K562 (cell line): ENCODE results near the gene TICRR. TPM values are rescaled to one million over a fixed set of nuclear protein-coding genes. Genes with fewer than 3 reads are reported as not detected.

Source experiments
- ATAC-seq: fragments of 200-7000 bp; cut with Tn5 transposase; 3 replicates; pipeline ENCODE4 v1.9.1; 2020; ENCODE audit warnings: moderate library complexity
- BruUV-seq: library from RNA; stranded (reverse); fragments of 400-500 nt; replicated peaks from 2 replicates; lab custom pipeline; 2021; lab: Mats Ljungman, UMichigan
- CTCF ChIA-PET: fragments of 300-600 bp; formaldehyde crosslinking; extraction: SDS; loops from one replicate; lab custom pipeline; 2021; ENCODE audit warnings: low intra/inter-chr PET ratio; lab: Yijun Ruan, JAX
- POLR2A ChIA-PET: fragments of 300-600, 350-650 bp; sonication (Branson Sonifier 250); formaldehyde crosslinking; extraction: SDS; loops from one replicate; lab custom pipeline; 2021; ENCODE audit warnings: antibody characterized with exemption, inconsistent platforms; lab: Yijun Ruan, JAX
- DNase-seq, 4 experiments: peaks; one replicate each; pipeline versions ENCODE4 v3.0.0 to v3.0.0-alpha.2; 2011 to 2018; ENCODE audit warnings: low spot score in 3 of 4, mixed read lengths in 3 of 4; ENCODE audit errors: extremely low read depth in 1 of 4
- FAIRE-seq: peaks from 2 replicates; lab custom pipeline; 2011; peaks lifted over from hg19 to GRCh38; lab: Jason Lieb, UNC
- H2AFZ ChIP-seq: 2 replicates; pipeline ENCODE4 v1.6.0; 2011; ENCODE audit warnings: low read depth, low read length, control low read depth, inconsistent platforms
- H3K27ac ChIP-seq: fragments of 200-600 bp; 3 replicates; pipeline ENCODE4 v1.8.0; 2011; ENCODE audit warnings: low read depth, mild to moderate bottlenecking, control low read depth, inconsistent platforms, low read length, moderate library complexity, mixed read lengths; ENCODE audit errors: extremely low read depth
- H3K27me3 ChIP-seq, 2 experiments: fragments of 300-600 bp in 1 of 2; 2 replicates in 1 of 2; 3 replicates in 1 of 2; pipeline versions ENCODE4 v1.6.0 to v1.8.0; 2011; ENCODE audit warnings: inconsistent platforms in 2 of 2, low read length in 2 of 2, mild to moderate bottlenecking in 1 of 2, mixed read lengths in 1 of 2, moderate library complexity in 1 of 2; ENCODE audit not compliant: control insufficient read depth in 2 of 2, insufficient read depth in 2 of 2
- H3K36me3 ChIP-seq: fragments of 300-600 bp; 3 replicates; pipeline ENCODE4 v1.8.0; 2011; ENCODE audit warnings: mild to moderate bottlenecking, low read length, inconsistent platforms; ENCODE audit not compliant: control insufficient read depth, insufficient read depth
- H3K4me1 ChIP-seq, 2 experiments: fragments of 200-600 bp in 1 of 2; replicated peaks in 1 of 2; 2 replicates in 1 of 2; 3 replicates in 1 of 2; pipeline versions ENCODE4 v1.5.1 to v1.8.0; 2011; ENCODE audit warnings: inconsistent platforms in 2 of 2, low read length in 2 of 2, mild to moderate bottlenecking in 1 of 2, mixed read lengths in 1 of 2, moderate library complexity in 1 of 2; ENCODE audit not compliant: control insufficient read depth in 2 of 2, insufficient read depth in 2 of 2
- H3K4me2 ChIP-seq: 2 replicates; pipeline ENCODE4 v1.6.1; 2011; ENCODE audit warnings: low read length, control low read depth, inconsistent platforms, mixed read lengths; ENCODE audit not compliant: insufficient read depth
- H3K4me3 ChIP-seq: fragments of 200-600 bp; sonication (generic), shearing (Covaris generic); 2 replicates; pipeline ENCODE4 v1.5.1; 2016; ENCODE audit warnings: control low read depth, inconsistent platforms
- H3K79me2 ChIP-seq: fragments of 200-600 bp; 3 replicates; pipeline ENCODE4 v1.8.0; 2011; ENCODE audit warnings: low read length, inconsistent platforms; ENCODE audit not compliant: control insufficient read depth, insufficient read depth
- H3K9ac ChIP-seq, 2 experiments: 2 replicates each; pipeline versions ENCODE4 v1.6.0 to v1.6.1; 2011; ENCODE audit warnings: low read depth in 2 of 2, low read length in 2 of 2, control low read depth in 1 of 2, inconsistent platforms in 1 of 2, mild to moderate bottlenecking in 1 of 2, mixed read lengths in 1 of 2; ENCODE audit not compliant: insufficient read depth in 1 of 2
- H3K9me1 ChIP-seq: one replicate; pipeline ENCODE4 v1.6.0; 2011; ENCODE audit warnings: inconsistent platforms, mild to moderate bottlenecking, low read length, moderate library complexity; ENCODE audit not compliant: control insufficient read depth, insufficient read depth
- H3K9me3 ChIP-seq: replicated peaks from 2 replicates; pipeline ENCODE4 v1.5.1; 2011; ENCODE audit warnings: low read depth, low read length, inconsistent platforms; ENCODE audit not compliant: control insufficient read depth, insufficient read depth
- H4K20me1 ChIP-seq: replicated peaks from 2 replicates; pipeline ENCODE4 v1.6.1; 2011; ENCODE audit warnings: low read length, inconsistent platforms, mixed read lengths; ENCODE audit not compliant: control insufficient read depth, insufficient read depth
- ARID1B ChIP-seq: fragments of 450-650 bp; IDR thresholded peaks from 2 replicates; pipeline ENCODE4 v1.6.1; 2016; ENCODE audit warnings: antibody characterized with exemption, mild to moderate bottlenecking, inconsistent platforms
- CBFA2T3 ChIP-seq: fragments of 450-650 bp; IDR thresholded peaks from 2 replicates; pipeline ENCODE4 v1.6.1; 2017
- HOMEZ ChIP-seq: fragments of 250-450 bp; sonication (Bioruptor Pico); IDR thresholded peaks from 2 replicates; pipeline ENCODE4 v1.4.0; 2020; ENCODE audit warnings: mild to moderate bottlenecking, moderate library complexity
- NFE2 ChIP-seq: IDR thresholded peaks from 2 replicates; pipeline ENCODE4 v1.6.1; 2014; ENCODE audit warnings: antibody characterized with exemption, low read depth
- RFX7 ChIP-seq: fragments of 250-450 bp; sonication (Bioruptor Pico); IDR thresholded peaks from 2 replicates; pipeline ENCODE4 v1.5.1; 2021; ENCODE audit warnings: mild to moderate bottlenecking
- ZBTB12 ChIP-seq: fragments of 250-450 bp; sonication (Bioruptor Pico); IDR thresholded peaks from 2 replicates; pipeline ENCODE4 v1.4.0; 2020
- ZSCAN29 ChIP-seq: fragments of 450-650 bp; IDR thresholded peaks from 2 replicates; pipeline ENCODE4 v1.6.1; 2017
- WGBS: fragments of 100-300 bp; shearing (Covaris generic); methylation state at CpG from one replicate; pipeline ENCODE4 v1.1.6; 2016; ENCODE audit warnings: low coverage, mixed read lengths; ENCODE audit not compliant: insufficient coverage; ENCODE audit errors: missing lambda C conversion rate; 5-methylcytosine and 5-hydroxymethylcytosine counted together
- in situ Hi-C: fragments of 300-500 bp; cut with MboI; formaldehyde crosslinking; loops from 4 replicates; pipeline ENCODE4 v1.15.0; 2018; ENCODE audit warnings: inconsistent platforms, mixed read lengths
- intact Hi-C: fragments of 100-400 bp; cut with micrococcal nuclease; formaldehyde crosslinking; loops from 2 replicates; pipeline ENCODE4 v1.14.2; 2022
- polyA plus RNA-seq, 8 experiments: library from polyadenylated mRNA; depleted of rRNA in 4 of 8; stranded (reverse) in 5 of 8; unstranded in 3 of 8; fragments of >200 nt; fragmentation: Nextera tagmentation in 2 of 8; fragmentation: Illumina TruSeq in 1 of 8; extraction: Ambion mirVana in 2 of 8; extraction: Trizol in 1 of 8; gene quantifications; 2 replicates each; pipeline versions ENCODE4 v1.2.1 to v1.2.3, GENCODE V29; 2011 to 2014; ENCODE audit warnings: inconsistent platforms in 1 of 8, missing spikeins in 1 of 8
- total RNA-seq, 7 experiments: library from RNA; depleted of rRNA in 6 of 7; stranded (reverse); fragments of >200 nt in 6 of 7; fragmentation: Illumina TruSeq in 2 of 7; extraction: Trizol in 2 of 7; gene quantifications; 2 replicates each; pipeline versions ENCODE4 v1.2.1 to v1.2.3, GENCODE V29; 2011 to 2021; ENCODE audit warnings: low replicate concordance in 1 of 7
- TF ChIP-seq, protein P1 (sequence below): fragments of 200-600 bp; sonication (generic); IDR thresholded peaks from one replicate; pipeline ENCODE4 v1.6.1; 2012; ENCODE audit warnings: mild to moderate bottlenecking, low read depth, low read length, inconsistent platforms
- TF ChIP-seq, protein P2 (sequence below): IDR thresholded peaks from 2 replicates; pipeline ENCODE4 v1.6.1; 2011; ENCODE audit not compliant: insufficient read length; ENCODE audit errors: extremely low read depth

Gene TICRR
- total and polyA plus RNA-seq, 9 of the 15 experiments (the other 6 are each of a cell fraction or from before 2014, with no cell fraction given), result 0.84 to 22.9 (median 13.7) TPM

DNA sequence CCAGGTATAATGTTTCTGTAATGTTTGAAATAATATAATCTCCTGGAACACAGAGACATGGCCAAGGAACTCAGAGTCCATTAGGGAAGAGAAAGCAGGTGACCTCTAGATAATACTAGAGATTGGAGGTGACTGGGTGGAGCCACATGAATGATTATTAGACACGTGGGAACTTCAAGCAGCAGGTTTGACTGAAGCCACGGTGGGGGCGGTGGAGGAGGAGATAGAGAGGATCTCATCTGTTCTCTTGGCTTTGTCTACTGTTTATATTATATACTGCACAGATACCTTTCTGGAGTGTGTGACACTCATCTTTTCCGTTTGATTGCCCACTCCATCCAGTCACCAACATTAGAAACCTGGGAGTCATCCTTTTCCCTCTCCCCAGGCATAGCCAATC lies 46.3 kb downstream of the TICRR start:
- ChIA-PET CTCF (no interaction called here), POLR2A (interaction anchor here (0.6 to 1.2 kb wide), 2 partner anchors 8 to 65 kb away, joined by 3 to 4 read pairs; no protein-coding TSS in a partner anchor)
- Histone ChIP-seq H3K36me3 (peaks cover 95% of the 10 kb centered on the region), H3K9me1 (no peaks in the 10 kb centered on the region), H3K27me3 (no peaks in the 10 kb centered on the region), H2AFZ (no peak overlapping the region), H3K9me3 (no peaks in the 10 kb centered on the region), H3K4me3 (no peak overlapping the region), H3K4me2 (no peak overlapping the region), H4K20me1 (no peaks in the 10 kb centered on the region), H3K9ac (no peak overlapping the region), H3K27ac (no peak overlapping the region), H3K79me2 (no peaks in the 10 kb centered on the region), H3K4me1 (no peaks in the 10 kb centered on the region)
- intact Hi-C loops (no loop called here), in situ Hi-C loops (no loop called here)
- BruUV-seq, result no TSS peak
- DNase-seq, result no peak
- 63% methylated on average over 4 of the region's 4 CpGs for WGBS
- ATAC-seq, result no peak
- FAIRE-seq, result no peak
- TF ChIP-seq ZSCAN29, result no peak
- TF ChIP-seq, protein P1, sequence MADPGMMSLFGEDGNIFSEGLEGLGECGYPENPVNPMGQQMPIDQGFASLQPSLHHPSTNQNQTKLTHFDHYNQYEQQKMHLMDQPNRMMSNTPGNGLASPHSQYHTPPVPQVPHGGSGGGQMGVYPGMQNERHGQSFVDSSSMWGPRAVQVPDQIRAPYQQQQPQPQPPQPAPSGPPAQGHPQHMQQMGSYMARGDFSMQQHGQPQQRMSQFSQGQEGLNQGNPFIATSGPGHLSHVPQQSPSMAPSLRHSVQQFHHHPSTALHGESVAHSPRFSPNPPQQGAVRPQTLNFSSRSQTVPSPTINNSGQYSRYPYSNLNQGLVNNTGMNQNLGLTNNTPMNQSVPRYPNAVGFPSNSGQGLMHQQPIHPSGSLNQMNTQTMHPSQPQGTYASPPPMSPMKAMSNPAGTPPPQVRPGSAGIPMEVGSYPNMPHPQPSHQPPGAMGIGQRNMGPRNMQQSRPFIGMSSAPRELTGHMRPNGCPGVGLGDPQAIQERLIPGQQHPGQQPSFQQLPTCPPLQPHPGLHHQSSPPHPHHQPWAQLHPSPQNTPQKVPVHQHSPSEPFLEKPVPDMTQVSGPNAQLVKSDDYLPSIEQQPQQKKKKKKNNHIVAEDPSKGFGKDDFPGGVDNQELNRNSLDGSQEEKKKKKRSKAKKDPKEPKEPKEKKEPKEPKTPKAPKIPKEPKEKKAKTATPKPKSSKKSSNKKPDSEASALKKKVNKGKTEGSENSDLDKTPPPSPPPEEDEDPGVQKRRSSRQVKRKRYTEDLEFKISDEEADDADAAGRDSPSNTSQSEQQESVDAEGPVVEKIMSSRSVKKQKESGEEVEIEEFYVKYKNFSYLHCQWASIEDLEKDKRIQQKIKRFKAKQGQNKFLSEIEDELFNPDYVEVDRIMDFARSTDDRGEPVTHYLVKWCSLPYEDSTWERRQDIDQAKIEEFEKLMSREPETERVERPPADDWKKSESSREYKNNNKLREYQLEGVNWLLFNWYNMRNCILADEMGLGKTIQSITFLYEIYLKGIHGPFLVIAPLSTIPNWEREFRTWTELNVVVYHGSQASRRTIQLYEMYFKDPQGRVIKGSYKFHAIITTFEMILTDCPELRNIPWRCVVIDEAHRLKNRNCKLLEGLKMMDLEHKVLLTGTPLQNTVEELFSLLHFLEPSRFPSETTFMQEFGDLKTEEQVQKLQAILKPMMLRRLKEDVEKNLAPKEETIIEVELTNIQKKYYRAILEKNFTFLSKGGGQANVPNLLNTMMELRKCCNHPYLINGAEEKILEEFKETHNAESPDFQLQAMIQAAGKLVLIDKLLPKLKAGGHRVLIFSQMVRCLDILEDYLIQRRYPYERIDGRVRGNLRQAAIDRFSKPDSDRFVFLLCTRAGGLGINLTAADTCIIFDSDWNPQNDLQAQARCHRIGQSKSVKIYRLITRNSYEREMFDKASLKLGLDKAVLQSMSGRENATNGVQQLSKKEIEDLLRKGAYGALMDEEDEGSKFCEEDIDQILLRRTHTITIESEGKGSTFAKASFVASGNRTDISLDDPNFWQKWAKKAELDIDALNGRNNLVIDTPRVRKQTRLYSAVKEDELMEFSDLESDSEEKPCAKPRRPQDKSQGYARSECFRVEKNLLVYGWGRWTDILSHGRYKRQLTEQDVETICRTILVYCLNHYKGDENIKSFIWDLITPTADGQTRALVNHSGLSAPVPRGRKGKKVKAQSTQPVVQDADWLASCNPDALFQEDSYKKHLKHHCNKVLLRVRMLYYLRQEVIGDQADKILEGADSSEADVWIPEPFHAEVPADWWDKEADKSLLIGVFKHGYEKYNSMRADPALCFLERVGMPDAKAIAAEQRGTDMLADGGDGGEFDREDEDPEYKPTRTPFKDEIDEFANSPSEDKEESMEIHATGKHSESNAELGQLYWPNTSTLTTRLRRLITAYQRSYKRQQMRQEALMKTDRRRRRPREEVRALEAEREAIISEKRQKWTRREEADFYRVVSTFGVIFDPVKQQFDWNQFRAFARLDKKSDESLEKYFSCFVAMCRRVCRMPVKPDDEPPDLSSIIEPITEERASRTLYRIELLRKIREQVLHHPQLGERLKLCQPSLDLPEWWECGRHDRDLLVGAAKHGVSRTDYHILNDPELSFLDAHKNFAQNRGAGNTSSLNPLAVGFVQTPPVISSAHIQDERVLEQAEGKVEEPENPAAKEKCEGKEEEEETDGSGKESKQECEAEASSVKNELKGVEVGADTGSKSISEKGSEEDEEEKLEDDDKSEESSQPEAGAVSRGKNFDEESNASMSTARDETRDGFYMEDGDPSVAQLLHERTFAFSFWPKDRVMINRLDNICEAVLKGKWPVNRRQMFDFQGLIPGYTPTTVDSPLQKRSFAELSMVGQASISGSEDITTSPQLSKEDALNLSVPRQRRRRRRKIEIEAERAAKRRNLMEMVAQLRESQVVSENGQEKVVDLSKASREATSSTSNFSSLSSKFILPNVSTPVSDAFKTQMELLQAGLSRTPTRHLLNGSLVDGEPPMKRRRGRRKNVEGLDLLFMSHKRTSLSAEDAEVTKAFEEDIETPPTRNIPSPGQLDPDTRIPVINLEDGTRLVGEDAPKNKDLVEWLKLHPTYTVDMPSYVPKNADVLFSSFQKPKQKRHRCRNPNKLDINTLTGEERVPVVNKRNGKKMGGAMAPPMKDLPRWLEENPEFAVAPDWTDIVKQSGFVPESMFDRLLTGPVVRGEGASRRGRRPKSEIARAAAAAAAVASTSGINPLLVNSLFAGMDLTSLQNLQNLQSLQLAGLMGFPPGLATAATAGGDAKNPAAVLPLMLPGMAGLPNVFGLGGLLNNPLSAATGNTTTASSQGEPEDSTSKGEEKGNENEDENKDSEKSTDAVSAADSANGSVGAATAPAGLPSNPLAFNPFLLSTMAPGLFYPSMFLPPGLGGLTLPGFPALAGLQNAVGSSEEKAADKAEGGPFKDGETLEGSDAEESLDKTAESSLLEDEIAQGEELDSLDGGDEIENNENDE, result no peak
- no peak for TF ChIP-seq ZBTB12 (CRISPR knock-in tag)
- TF ChIP-seq NFE2, result no peak
- no peak for TF ChIP-seq ARID1B
- TF ChIP-seq CBFA2T3, result no peak
- no peak for TF ChIP-seq RFX7 (CRISPR knock-in tag)
- no peak for TF ChIP-seq HOMEZ (CRISPR knock-in tag)
- TF ChIP-seq, protein P2, sequence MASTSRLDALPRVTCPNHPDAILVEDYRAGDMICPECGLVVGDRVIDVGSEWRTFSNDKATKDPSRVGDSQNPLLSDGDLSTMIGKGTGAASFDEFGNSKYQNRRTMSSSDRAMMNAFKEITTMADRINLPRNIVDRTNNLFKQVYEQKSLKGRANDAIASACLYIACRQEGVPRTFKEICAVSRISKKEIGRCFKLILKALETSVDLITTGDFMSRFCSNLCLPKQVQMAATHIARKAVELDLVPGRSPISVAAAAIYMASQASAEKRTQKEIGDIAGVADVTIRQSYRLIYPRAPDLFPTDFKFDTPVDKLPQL, result no peak
